HG03571 (cell line): Measurements from ENCODE around the gene ETFBKMT.
A peak's percentile ranks its signal among the peaks of the same experiment; 100 is the strongest.

Experiments used
- ATAC-seq: cut with Tn5 transposase; IDR thresholded peaks from one replicate; pipeline ENCODE4 v1.9.1; 2021; ENCODE audit not compliant: unreplicated experiment

The ETFBKMT gene

GRCh38 chr12:31659087-31659942, at the start of gene ETFBKMT:
Gene ETFBKMT, plus strand, starts transcription at chr12:31659688. Its CDS starts 2,266 bp downstream, at chr12:31661954.
- peak; percentile 99 for ATAC-seq

GRCh38 chr12:31612819-31613218, 46.7 kb upstream of the ETFBKMT start:
- no peak for ATAC-seq

GRCh38 chr12:31618228-31619025, 41.1 kb upstream of the ETFBKMT start:
- ATAC-seq = no peak

GRCh38 chr12:31620311-31620710, 39.2 kb upstream of the ETFBKMT start:
- no peak for ATAC-seq

- ATAC-seq = no peak
Observed at GRCh38 chr12:31622038-31622437, 37.5 kb upstream of the ETFBKMT start.

GRCh38 chr12:31626270-31626995, 33.1 kb upstream of the ETFBKMT start:
- no peak for ATAC-seq

- ATAC-seq = no peak
Observed at GRCh38 chr12:31627456-31628054, 31.9 kb upstream of the ETFBKMT start.

- ATAC-seq = no peak
Observed at GRCh38 chr12:31629756-31630732, 29.4 kb upstream of the ETFBKMT start.

GRCh38 chr12:31631023-31631724, 28.3 kb upstream of the ETFBKMT start:
- no peak for ATAC-seq

- ATAC-seq = no peak
Observed at GRCh38 chr12:31631809-31632208, 27.7 kb upstream of the ETFBKMT start.

GRCh38 chr12:31633464-31633863, 26.0 kb upstream of the ETFBKMT start:
- no peak for ATAC-seq

- no peak for ATAC-seq
Observed at GRCh38 chr12:31634620-31635019, 24.9 kb upstream of the ETFBKMT start.

GRCh38 chr12:31641509-31642090, 17.9 kb upstream of the ETFBKMT start:
- ATAC-seq = no peak

- ATAC-seq = no peak
Observed at GRCh38 chr12:31644536-31644935, 15.0 kb upstream of the ETFBKMT start.

- ATAC-seq = no peak
Observed at GRCh38 chr12:31645924-31646323, 13.6 kb upstream of the ETFBKMT start.

- ATAC-seq = no peak
Observed at GRCh38 chr12:31647086-31647491, 12.4 kb upstream of the ETFBKMT start.

- ATAC-seq = no peak
Observed at GRCh38 chr12:31650918-31651317, 8.6 kb upstream of the ETFBKMT start.

GRCh38 chr12:31651893-31652521, 7.5 kb upstream of the ETFBKMT start:
- no peak for ATAC-seq
